Measurements from ENCODE around the gene SUGP1.

- no peak for TF ChIP-seq EZH2 (IDR thresholded peaks at IDR 0.05; ENCODE audit: borderline replicate concordance, low read depth, low read length, poor library complexity, severe bottlenecking)
- no peak for TF ChIP-seq CTCF (conservative IDR thresholded peaks at IDR 0.05; ENCODE audit: low read depth, low read length)
Observed at GRCh38 chr19:19327672-19328071, 7.4 kb upstream of the SUGP1 start.
